Hepatocyte (in vitro differentiated cells): Measurements from ENCODE around the gene LRIG3.

Experiments used
- CTCF ChIP-seq: fragments of 200-600 bp; sonication (generic); IDR thresholded peaks from 2 replicates; pipeline ENCODE4 v1.5.1; 2016; ENCODE audit warnings: antibody characterized with exemption, mild to moderate bottlenecking; ENCODE audit not compliant: poor library complexity
- EZH2 ChIP-seq: fragments of 200-600 bp; sonication (generic); IDR thresholded peaks from 2 replicates; pipeline ENCODE4 v1.6.1; 2016; ENCODE audit warnings: antibody characterized with exemption, mild to moderate bottlenecking, borderline replicate concordance
- EZH2phosphoT487 ChIP-seq: fragments of 200-600 bp; sonication (generic); IDR thresholded peaks from one replicate; pipeline ENCODE4 v1.6.1; 2018; ENCODE audit warnings: antibody characterized with exemption, mild to moderate bottlenecking, low read depth, moderate library complexity; ENCODE audit not compliant: unreplicated experiment, severe bottlenecking

GRCh38 chr12:58888131-58888783 lies 32.0 kb downstream of the LRIG3 start:
- TF ChIP-seq CTCF (no peak), EZH2phosphoT487 (no peak), EZH2 (no peak)
